Fibroblast of villous mesenchyme (primary cell): Measurements from ENCODE around the gene HOOK2. TPM values are rescaled to one million over a fixed set of nuclear protein-coding genes. Genes with fewer than 3 reads are reported as not detected.

Experiments
- DNase-seq: peaks from one replicate; pipeline ENCODE4 v3.0.0-alpha.2; 2010; ENCODE audit warnings: low read depth
- H3K4me3 ChIP-seq: 2 replicates; pipeline ENCODE4 v1.5.1; 2011; ENCODE audit warnings: low read depth, mild to moderate bottlenecking, low read length
- total RNA-seq: library from RNA; depleted of rRNA; stranded (reverse); fragments of >200 nt; gene quantifications from 2 replicates; pipeline ENCODE4 v1.2.3, GENCODE V29; 2012
- TF ChIP-seq, protein P1 (sequence below): IDR thresholded peaks from 2 replicates; pipeline ENCODE4 v1.5.1; 2012; ENCODE audit warnings: low read depth, mild to moderate bottlenecking, low read length; ENCODE audit not compliant: insufficient read depth

The HOOK2 gene
- total RNA-seq, 1 donor, result 15.1 TPM

DNA sequence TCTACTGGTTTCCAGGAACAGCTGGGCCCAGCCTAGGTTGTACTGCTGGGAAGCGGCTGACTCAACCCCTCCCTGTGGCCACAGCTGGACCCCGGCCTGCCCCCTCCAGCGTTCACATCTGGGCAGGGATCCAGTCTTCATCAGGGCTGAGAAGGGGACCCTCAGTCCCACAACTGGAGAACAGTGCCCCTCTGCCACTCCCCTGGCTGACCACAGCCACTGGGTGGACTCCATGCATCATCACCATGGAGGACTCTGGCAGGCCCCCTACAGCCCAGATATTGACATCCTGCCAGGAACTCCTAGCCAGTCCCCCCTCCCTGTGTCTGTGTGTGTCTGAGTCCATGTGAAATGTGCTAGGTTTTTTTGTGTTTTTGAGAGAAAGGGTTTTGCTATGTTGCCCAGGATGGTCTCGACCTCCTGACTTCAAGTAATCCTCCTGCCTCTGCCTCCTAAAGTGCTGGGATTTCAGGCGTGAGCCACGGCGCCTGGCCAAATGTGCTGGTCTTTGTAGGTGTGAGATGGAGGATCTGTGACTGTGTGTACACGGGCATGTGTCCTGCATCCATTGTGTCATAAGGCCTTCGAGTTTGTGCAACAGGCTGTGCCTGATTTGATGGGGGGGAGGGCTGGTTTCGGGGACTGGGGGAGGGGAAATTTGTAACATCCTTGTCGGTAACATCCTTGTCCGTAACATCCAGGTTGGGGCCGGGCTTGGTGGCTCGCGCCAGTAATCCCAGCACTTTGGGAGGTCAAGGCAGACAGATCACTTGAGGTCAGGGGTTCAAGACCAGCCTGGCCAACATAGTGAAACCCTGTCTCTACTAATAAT lies 4.0 kb upstream of the HOOK2 start:
- H3K4me3 ChIP-seq, result peak overlapping the region; percentile 66
- DNase-seq, result peak; percentile 87
- TF ChIP-seq, protein P1, sequence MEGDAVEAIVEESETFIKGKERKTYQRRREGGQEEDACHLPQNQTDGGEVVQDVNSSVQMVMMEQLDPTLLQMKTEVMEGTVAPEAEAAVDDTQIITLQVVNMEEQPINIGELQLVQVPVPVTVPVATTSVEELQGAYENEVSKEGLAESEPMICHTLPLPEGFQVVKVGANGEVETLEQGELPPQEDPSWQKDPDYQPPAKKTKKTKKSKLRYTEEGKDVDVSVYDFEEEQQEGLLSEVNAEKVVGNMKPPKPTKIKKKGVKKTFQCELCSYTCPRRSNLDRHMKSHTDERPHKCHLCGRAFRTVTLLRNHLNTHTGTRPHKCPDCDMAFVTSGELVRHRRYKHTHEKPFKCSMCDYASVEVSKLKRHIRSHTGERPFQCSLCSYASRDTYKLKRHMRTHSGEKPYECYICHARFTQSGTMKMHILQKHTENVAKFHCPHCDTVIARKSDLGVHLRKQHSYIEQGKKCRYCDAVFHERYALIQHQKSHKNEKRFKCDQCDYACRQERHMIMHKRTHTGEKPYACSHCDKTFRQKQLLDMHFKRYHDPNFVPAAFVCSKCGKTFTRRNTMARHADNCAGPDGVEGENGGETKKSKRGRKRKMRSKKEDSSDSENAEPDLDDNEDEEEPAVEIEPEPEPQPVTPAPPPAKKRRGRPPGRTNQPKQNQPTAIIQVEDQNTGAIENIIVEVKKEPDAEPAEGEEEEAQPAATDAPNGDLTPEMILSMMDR, result no peak

DNA sequence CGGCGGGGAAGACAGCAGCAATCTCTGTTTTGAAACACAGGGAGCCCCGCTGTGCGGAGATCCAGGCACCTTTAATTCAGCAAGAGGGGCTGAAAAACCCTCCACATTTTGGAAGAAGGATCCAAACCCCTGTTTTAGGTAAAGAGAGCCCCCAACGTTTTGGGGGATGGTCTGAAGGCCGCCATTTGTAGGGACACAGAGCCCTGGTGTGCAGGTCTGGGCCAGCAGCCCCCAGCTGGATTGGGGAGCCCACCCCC lies 3.5 kb upstream of the HOOK2 start:
- DNase-seq, result no peak
- H3K4me3 ChIP-seq, result peak overlapping the region; percentile 66
- TF ChIP-seq, protein P1, result no peak

DNA sequence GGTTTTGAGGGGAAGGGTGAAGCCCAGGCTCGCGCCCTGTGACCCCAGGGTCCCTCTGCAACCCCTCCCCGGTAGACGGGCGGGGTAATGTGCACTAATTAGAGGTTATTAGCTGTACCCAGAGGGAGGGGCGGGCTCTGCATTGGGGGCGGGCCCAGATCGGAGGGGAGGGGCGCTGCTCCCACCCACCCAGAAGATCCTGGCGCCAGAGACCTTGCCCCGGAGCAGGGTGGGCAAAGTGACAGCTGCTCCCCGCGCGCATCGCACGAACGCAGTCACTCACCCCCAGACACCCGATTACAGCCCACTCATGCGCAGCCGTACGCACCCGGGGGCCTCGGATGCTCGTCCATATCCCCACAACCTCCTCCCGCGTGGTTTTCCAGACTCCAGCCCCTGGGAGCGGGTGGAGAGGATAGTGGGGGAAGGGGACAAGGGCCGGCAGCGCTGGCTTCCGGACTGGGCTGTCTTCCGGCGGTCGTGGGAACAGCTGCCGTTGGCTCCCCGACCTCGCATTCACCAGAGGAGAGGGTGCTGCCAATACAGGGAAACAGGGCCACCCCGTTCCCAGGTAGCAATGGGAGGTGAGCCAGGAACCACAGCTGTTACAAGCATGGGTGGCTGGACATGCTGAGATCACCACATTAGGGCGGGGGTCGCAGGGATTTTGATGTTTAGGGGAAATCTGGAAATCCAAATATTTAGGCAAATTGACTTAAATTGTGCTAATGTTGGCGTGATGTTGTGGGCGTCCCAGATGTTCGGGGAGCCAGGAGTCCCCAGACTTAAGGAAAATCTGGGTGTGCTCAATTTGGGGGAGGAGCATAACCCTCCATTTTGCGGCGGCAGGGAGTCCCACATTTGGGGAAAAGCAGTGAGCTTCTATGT lies 2.9 kb upstream of the HOOK2 start:
- DNase-seq, result peak; percentile 88
- H3K4me3 ChIP-seq, result peak overlapping the region; percentile 66
- TF ChIP-seq, protein P1, result no peak

DNA sequence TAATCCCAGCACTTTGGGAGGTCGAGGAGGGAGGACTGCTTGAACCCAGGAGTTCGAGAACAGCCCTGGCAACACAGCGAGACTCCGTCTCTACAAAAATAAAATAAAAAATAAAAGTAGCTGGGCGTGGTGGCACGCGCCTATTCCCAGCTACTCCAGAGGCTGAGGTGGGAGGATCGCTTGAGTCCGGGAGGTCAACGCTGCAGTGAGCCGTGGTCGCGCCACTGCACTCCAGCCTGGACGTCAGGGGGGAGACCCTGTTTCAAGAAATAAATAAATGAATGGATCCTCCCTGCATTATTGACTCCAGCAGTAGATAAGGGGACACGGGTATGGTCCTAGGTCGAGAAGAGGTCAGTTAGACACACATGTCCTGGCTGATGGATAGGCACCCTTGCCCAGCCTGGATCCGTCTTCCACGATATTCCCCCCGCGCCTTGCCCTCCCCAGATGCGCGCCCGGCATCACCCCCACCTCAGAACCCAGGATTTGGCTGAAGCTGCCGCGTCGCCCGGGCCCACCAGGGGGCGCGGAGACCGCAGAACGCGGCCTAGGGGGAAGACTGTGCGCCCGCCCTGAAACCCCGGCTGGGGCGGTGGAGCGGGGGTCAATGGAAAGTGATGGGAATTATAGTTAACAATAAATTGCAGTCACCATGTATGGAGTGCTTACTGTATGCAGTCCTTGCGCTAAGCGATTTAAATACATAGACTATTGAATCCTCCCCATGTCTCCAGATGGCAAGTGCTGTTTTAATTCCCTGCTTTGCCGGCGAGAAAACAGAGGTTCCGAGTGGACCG lies 2.1 kb upstream of the HOOK2 start:
- TF ChIP-seq, protein P1, result peak; percentile 93
- peak overlapping the region; percentile 66 for H3K4me3 ChIP-seq
- peak; percentile 80 for DNase-seq

DNA sequence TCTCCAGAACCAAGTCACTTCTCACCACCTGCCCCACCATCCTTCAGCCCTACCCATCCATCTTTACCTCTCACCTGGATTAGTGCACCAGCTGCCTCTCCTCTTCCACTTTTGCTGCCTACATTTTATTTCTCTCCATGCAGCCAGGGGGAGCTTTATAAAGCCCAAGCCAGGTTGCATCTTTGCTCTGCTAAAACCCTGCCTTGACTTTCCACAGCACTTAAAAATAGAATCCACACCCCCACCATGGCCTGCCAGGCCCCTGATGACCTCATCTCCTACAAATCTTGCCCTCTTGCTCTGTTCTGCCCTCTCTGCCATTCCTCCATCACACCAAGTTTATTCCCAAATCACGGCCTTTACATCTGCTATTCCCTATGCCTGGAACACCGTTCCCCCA lies 1.8 kb downstream of the HOOK2 start:
- no peak overlapping the region for H3K4me3 ChIP-seq
- DNase-seq, result peak; percentile 40
- TF ChIP-seq, protein P1, result peak; percentile 48

DNA sequence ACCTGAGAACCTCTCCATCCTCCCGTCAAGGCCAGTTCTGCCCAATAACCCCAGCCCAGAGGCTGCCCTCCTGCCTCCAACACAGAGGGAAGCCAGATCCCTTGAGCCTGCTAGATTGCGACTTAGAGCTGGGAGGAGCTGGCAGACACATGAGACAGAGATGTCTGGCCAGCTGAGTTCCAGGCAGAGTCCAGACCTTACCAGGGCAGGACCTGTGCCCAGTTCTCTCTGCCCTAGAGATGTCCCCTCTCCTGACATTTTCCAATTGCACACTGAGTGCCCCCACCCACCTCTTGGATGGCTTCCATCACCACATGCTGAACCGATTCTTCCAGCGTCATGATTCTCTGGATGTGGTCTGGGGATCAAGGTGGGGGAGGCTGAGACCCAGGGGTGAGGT lies 3.0 kb downstream of the HOOK2 start:
- no peak overlapping the region for H3K4me3 ChIP-seq
- no peak for DNase-seq
- TF ChIP-seq, protein P1, result no peak
